Mammary epithelial cell (primary cell): ENCODE measurements around the gene AGAP1.

Experiments used
- CTCF ChIP-seq, 2 donors: IDR thresholded peaks in 1 of 2; conservative IDR thresholded peaks in 1 of 2; 2 replicates each; pipeline ENCODE4 v1.5.1; 2011 to 2012; ENCODE audit warnings: inconsistent platforms in 2 of 2, low read length in 2 of 2, mild to moderate bottlenecking in 2 of 2, control low read depth in 1 of 2, low read depth in 1 of 2; ENCODE audit not compliant: insufficient read depth in 1 of 2; ENCODE audit errors: extremely low read depth in 1 of 2
- EZH2 ChIP-seq: IDR thresholded peaks from 2 replicates; pipeline ENCODE4 v1.6.1; 2012; ENCODE audit warnings: low read length, inconsistent platforms, borderline replicate concordance

- TF ChIP-seq CTCF (conservative IDR thresholded peaks at IDR 0.05 in 1 of 2, IDR thresholded peaks at IDR 0.05 in 1 of 2; ENCODE audit: extremely low read depth in 1 of 2, insufficient read depth in 1 of 2, low read depth in 1 of 2, low read length in 2 of 2), result no peak
- TF ChIP-seq EZH2, result no peak
Observed at GRCh38 chr2:235848055-235848454, 354.2 kb downstream of the AGAP1 start.
